ENCODE results near the gene PROK1. TPM values are rescaled to one million over a fixed set of nuclear protein-coding genes. Genes with fewer than 3 reads are reported as not detected.

Gene PROK1
- polyA plus RNA-seq, 2 of the 4 experiments (the other 2 are of a cell fraction), result not detected

DNA sequence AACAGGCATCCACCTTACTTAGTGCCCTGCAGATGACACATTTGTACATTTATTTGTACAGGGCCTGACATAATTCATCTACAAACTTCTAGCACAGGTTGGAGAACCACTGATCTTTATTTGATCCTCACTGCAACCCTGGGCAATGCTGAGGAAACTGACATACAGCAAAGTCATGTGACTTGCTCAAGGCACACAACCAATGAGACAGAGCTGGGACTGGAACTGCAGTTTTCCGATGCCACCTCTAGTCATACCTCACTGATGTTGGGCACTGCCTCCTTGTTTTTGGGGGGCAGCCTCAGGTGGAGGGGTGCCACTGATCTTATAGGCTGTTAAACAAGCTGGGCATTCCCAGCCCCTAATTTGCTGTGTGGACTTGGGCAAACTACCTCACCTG is 3.4 kb downstream of the PROK1 start (continued):
- TF ChIP-seq, protein P1, sequence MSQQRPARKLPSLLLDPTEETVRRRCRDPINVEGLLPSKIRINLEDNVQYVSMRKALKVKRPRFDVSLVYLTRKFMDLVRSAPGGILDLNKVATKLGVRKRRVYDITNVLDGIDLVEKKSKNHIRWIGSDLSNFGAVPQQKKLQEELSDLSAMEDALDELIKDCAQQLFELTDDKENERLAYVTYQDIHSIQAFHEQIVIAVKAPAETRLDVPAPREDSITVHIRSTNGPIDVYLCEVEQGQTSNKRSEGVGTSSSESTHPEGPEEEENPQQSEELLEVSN (IDR thresholded peaks at IDR 0.05; ENCODE audit: borderline replicate concordance, low read depth), result no peak
- TF ChIP-seq, protein P2, sequence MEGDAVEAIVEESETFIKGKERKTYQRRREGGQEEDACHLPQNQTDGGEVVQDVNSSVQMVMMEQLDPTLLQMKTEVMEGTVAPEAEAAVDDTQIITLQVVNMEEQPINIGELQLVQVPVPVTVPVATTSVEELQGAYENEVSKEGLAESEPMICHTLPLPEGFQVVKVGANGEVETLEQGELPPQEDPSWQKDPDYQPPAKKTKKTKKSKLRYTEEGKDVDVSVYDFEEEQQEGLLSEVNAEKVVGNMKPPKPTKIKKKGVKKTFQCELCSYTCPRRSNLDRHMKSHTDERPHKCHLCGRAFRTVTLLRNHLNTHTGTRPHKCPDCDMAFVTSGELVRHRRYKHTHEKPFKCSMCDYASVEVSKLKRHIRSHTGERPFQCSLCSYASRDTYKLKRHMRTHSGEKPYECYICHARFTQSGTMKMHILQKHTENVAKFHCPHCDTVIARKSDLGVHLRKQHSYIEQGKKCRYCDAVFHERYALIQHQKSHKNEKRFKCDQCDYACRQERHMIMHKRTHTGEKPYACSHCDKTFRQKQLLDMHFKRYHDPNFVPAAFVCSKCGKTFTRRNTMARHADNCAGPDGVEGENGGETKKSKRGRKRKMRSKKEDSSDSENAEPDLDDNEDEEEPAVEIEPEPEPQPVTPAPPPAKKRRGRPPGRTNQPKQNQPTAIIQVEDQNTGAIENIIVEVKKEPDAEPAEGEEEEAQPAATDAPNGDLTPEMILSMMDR (IDR thresholded peaks at IDR 0.05), result no peak
- TF ChIP-seq, protein P3, sequence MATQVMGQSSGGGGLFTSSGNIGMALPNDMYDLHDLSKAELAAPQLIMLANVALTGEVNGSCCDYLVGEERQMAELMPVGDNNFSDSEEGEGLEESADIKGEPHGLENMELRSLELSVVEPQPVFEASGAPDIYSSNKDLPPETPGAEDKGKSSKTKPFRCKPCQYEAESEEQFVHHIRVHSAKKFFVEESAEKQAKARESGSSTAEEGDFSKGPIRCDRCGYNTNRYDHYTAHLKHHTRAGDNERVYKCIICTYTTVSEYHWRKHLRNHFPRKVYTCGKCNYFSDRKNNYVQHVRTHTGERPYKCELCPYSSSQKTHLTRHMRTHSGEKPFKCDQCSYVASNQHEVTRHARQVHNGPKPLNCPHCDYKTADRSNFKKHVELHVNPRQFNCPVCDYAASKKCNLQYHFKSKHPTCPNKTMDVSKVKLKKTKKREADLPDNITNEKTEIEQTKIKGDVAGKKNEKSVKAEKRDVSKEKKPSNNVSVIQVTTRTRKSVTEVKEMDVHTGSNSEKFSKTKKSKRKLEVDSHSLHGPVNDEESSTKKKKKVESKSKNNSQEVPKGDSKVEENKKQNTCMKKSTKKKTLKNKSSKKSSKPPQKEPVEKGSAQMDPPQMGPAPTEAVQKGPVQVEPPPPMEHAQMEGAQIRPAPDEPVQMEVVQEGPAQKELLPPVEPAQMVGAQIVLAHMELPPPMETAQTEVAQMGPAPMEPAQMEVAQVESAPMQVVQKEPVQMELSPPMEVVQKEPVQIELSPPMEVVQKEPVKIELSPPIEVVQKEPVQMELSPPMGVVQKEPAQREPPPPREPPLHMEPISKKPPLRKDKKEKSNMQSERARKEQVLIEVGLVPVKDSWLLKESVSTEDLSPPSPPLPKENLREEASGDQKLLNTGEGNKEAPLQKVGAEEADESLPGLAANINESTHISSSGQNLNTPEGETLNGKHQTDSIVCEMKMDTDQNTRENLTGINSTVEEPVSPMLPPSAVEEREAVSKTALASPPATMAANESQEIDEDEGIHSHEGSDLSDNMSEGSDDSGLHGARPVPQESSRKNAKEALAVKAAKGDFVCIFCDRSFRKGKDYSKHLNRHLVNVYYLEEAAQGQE (IDR thresholded peaks at IDR 0.05), result no peak

DNA sequence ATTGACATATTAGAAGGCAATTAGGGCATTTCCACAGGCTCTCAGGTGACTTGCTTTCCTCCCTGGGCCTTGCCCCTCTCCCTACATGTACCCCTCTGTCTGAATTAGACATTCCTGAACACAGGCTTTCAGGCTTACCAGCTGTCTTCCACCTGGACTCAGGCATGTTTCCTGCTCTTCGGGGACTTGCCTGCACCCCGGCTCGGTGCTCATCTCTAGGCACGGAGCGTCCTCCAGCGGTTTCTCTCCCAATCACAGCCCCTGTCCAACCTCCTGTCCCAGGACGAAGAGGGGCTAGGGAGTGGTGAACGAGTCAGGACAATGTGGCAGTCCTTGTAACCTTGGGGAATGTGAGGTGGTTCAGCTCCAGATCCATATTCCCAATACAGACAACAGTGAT is 4.2 kb downstream of the PROK1 start:
- H3K27ac ChIP-seq, result no peak overlapping the region
- H3K4me1 ChIP-seq, result no peaks in the 10 kb centered on the region
- ChIA-PET POLR2A (no interaction called here), CTCF (interaction anchor here (1.0 to 23.9 kb wide), 8 partner anchors 9 to 248 kb away, joined by 3 to 338 read pairs (median 8); partner anchors contain the start of genes KCNC4, LAMTOR5 and RBM15)
- no peak for TF ChIP-seq FOSL2 (IDR thresholded peaks at IDR 0.05)
- no peak for TF ChIP-seq FOSL2 (CRISPR knock-in tag; IDR thresholded peaks at IDR 0.05)
- no peak for TF ChIP-seq ZFP36 (IDR thresholded peaks at IDR 0.05; ENCODE audit: borderline replicate concordance, partially characterized antibody)
- TF ChIP-seq, protein P4, sequence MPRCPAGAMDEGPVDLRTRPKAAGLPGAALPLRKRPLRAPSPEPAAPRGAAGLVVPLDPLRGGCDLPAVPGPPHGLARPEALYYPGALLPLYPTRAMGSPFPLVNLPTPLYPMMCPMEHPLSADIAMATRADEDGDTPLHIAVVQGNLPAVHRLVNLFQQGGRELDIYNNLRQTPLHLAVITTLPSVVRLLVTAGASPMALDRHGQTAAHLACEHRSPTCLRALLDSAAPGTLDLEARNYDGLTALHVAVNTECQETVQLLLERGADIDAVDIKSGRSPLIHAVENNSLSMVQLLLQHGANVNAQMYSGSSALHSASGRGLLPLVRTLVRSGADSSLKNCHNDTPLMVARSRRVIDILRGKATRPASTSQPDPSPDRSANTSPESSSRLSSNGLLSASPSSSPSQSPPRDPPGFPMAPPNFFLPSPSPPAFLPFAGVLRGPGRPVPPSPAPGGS (IDR thresholded peaks at IDR 0.05), result no peak
- TF ChIP-seq POLR2AphosphoS2 (conservative IDR thresholded peaks at IDR 0.05; ENCODE audit: low read length), result no peak
- TF ChIP-seq ZSCAN20 (CRISPR knock-in tag; IDR thresholded peaks at IDR 0.05), result no peak
- TF ChIP-seq MYC (IDR thresholded peaks at IDR 0.05; ENCODE audit: borderline replicate concordance, low read length), result no peak
- no peak for TF ChIP-seq SREBF2 (IDR thresholded peaks at IDR 0.05)
- no peak for TF ChIP-seq TP53 (CRISPR knock-in tag; IDR thresholded peaks at IDR 0.05)
- TF ChIP-seq EP300 (IDR thresholded peaks at IDR 0.05), result no peak
- TF ChIP-seq, protein P5, sequence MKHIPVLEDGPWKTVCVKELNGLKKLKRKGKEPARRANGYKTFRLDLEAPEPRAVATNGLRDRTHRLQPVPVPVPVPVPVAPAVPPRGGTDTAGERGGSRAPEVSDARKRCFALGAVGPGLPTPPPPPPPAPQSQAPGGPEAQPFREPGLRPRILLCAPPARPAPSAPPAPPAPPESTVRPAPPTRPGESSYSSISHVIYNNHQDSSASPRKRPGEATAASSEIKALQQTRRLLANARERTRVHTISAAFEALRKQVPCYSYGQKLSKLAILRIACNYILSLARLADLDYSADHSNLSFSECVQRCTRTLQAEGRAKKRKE (CRISPR knock-in tag; IDR thresholded peaks at IDR 0.05; ENCODE audit: low read depth), result no peak
- no peak for TF ChIP-seq JUNB (IDR thresholded peaks at IDR 0.05)
- no peak for TF ChIP-seq FOSB (CRISPR knock-in tag; IDR thresholded peaks at IDR 0.05)
- TF ChIP-seq RCOR1 (IDR thresholded peaks at IDR 0.05; ENCODE audit: low read depth, low read length), result no peak
- no peak for DNase-seq (ENCODE audit: low read depth in 1 of 2, low spot score in 1 of 2)
- no peak overlapping the region for H3K4me2 ChIP-seq
- WGBS (ENCODE audit: missing lambda C conversion rate), result 58% methylated on average over 8 of the region's 8 CpGs
- peak in 1 of 2 experiments; percentile 46; a peak in 2 of 6 replicates for ATAC-seq
- no peaks in the 10 kb centered on the region for H3K9me3 ChIP-seq
- no peak for FAIRE-seq
- H3K4me3 ChIP-seq, result no peak overlapping the region
